GM18873 (cell line): Measurements from ENCODE around the gene HOXB4.

Experiments
- ATAC-seq: cut with Tn5 transposase; IDR thresholded peaks from one replicate; pipeline ENCODE4 v1.9.1; 2021; ENCODE audit warnings: mild to moderate bottlenecking, moderate library complexity, moderate number of reproducible peaks; ENCODE audit not compliant: unreplicated experiment, low FRiP score

HOXB4 gene

DNA sequence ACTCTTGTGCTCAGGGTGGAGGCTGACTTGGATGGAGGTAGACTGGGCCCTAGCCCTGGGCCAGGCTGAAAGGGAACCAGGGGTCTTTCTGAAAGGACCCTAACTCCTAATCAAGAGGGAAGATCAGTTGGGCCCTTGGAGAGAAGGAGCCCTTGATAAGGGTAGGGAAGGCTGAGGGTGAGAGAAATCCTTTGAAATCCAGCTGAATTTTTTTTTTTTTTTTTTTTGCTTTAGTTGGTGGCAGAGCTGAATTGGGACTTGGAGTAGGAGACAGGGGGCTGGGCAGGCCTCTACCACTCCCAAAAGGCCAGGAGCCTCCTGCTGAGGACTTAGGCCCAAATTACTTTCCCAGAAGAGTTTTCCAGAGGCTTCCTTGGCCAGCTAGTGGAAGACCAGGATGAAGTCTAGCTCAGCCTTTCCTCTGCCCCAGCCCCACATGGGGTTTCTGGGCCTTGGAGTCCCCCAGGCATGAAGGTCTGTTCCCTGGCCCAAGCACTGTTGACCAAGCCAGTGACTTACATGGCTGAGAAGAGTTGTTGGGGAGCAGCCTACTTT, 12.5 kb upstream of the HOXB4 start:
- ATAC-seq, result no peak

DNA sequence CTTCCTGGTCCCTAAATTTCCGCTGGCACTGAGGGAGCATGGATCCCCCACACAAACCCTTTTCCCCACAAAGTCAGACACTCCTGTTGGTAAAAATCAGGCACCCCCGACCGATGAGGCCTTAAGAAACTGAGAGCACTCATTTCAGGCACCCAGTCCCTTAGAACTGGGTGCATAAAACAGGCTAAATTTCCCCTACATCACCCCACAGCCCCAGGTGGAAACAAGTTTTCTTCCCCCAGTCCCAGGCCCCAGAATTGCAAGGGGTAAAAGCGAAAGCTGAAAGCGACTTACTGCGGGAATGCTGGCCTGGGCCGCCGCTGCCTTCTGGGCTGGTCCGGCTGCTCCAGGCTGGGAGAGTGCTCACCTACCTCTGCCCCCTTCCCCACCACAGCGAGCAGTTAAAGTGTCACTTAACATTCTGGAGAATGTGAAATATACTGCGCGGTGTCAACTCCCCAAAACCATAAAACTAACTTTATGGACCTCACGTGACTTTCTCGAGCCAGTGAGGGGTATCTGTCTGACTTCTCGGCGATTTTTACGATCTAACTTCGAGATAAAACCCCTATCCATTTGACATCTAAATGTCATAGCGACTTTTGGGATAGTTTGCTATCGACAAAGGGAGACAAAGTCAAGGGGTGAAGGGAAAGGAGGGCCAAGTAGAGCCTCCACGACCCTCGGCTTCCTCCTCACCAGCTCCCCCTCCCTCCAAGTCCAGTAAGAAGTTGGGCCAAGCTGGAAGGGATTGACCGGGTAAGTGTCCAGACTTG, 11.9 kb upstream of the HOXB4 start, which contains the start of gene HOXB3:
Gene HOXB3, minus strand, starts transcription at position 411 of the 776 bp plus-strand sequence. CDS start 37,767 bp downstream, outside the sequence.
- no peak for ATAC-seq

DNA sequence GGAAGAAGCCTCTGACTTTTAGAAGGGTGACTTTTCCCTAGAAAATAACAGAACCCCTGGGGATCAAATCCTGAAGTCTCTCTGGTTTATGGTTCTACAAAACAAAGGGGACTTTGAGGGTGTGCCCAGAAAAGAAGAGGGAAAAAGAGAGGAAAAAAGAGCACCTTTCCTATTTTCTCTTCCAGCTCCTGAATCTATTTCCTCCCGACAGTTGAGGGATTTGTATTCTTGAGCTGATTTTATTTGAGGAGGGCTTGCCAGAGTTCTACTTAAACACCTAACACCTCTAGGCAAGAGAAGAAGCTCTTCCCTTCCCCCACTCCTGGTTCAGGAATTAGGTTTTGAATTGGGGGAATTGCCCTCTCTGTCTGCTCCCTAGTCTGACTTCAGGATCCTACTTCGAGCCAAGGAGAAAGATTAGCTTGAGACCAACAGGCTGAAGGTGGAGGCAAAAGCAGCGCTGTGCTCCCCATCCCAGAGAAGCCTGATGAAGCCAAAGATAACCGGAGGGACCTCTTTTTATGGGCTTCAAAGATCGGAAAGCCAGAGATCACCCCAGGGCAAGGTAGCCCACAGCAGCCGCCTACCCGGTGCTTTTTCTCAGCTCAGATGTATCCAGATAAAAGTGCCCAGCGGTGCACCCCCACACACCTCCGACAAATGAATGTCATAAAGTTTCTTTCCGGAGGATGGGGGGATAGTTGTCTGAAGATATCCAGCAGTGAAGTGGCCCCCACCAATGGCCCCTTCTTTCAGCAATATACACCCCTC, 11.1 kb upstream of the HOXB4 start:
- ATAC-seq, result no peak

DNA sequence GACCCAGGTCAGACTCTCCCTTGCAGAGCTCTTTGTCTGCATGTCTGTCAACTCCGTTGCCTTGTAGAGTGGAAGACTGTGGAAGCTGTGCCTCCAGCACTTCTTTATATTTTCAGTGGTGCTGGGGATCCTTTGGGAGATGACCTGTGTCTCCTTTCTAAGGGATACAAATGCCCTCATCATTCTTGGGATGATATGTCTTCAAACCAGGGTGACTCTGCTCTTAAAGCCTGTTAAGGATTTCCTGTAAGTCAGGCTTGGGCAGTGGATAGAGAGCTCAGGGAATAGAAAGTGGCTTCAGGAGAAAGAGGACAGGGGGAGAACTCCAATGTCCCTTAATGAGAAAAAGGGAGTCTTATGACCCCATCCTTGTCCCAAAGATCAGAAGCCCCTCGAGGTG, 10.4 kb upstream of the HOXB4 start:
- ATAC-seq, result no peak

DNA sequence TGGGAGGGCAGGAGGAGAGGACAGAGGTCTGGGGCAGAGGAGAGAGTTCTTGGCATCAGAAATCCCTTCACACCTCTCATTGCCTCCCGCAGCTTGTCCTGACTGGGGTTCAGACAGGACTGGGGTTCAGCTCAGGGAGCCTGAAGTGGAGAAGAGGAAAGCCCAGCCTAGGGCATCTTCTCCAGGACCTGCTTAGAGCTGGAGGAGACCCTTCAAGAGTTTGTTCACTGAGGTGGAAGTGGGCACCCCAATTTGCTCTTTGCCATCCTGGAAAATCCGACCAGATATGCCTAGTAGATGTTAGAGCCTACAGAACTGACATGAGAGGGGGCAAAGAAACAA, 9.9 kb upstream of the HOXB4 start:
- no peak for ATAC-seq

DNA sequence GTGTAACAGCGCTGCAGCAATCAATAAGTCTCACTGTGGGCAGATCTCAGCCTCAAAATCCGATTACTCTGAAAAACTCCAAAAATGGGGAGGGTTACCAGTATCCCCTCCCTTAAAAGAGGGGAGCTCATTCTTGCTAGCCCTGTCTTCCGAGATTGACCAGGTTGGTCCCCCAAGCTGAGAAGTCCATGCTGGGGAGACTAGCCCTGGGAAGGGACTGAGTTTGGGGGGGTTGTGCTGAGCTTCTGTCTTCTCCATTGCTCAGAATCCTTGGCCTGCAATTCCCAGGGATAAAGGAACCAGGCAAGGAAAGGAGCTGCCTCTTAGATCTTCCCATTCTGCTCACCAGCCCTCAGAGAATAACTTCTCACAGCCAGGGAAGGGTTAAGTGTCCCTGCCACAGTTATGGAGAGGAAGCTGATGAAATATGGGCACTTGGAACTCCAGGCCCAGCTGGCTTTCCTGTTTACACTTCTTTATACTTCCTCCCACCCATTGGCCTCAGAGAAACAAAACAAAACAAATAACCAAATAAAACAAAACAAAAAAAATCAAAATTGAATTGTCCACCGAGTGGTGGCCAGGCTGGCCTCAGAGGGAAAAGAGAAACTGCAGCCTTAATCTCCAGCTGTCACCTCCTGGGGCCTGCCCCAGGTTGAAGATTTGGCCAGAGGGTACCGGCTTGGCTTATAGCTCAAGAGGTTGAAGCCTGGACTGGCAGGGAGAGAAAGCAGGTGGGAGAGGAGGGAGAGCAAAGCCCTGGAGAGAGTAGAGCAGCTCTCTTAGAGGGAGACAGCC, 9.3 kb upstream of the HOXB4 start:
- no peak for ATAC-seq

DNA sequence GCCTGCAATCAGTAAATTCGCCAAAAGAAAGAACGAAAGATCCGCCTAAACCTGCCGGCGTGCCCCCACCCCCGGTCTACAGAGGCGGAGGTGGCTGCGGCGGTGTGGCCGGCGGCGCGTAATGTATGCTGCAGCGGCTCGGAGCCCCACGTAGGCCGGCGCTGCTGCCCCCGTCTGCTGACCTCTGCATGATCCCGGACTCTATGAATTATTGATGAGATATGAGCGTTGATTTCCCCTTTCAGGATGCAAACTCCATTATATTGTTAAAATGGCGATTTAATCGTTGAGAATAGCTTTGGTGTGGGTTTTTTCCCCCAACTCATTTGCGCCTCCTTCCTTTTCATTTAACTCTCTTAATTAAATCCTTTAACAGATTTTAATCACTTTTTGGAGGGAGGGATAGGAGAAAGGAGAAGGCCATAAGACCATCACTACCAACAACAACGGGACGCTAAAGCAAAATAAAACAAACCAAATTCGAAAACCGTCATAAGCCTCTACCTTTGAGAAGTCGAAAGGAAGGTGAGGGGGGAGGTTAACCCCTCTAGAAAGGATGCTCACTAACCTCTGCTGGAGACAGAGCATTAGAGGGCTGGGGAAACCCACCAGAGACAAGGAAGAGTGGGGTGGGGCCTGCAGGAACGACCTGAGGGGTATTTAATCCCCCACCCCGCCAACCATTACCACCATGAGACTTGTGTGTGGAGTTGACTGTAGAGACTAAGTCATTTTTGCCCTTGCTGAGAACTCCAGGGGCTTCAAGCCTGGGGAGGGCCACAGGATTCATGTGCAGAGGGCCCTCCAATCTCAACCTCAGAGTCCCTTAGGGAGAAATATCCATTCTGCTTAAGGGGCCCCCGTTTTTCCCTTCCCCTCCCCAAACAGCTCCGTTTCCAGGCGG, 8.5 kb upstream of the HOXB4 start:
- ATAC-seq, result no peak

DNA sequence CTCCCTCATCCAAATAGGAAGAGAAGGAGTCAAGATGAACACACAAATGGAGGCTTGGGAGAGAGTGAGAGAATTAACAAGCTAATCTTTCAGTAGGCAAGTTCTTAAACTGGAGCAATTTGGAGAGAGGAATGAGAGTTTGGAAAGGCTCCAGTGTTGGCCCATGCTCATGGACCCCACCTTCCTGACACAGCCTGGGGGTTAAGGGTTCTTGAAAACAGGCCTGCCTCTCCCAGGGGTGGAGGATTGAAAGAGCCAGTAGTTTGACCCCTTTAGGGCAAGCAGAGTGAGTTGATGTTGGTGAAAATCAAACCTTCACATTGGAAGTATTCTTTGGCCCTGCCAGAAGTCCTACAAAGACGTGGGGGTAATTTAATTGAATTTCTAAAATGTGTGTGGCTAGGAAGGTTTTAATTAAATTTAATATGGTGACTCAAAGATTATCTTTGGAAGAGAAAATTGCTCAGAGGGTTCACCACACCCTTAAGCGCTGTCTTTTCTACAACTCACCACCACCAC, 6.1 kb upstream of the HOXB4 start:
- ATAC-seq, result no peak

DNA sequence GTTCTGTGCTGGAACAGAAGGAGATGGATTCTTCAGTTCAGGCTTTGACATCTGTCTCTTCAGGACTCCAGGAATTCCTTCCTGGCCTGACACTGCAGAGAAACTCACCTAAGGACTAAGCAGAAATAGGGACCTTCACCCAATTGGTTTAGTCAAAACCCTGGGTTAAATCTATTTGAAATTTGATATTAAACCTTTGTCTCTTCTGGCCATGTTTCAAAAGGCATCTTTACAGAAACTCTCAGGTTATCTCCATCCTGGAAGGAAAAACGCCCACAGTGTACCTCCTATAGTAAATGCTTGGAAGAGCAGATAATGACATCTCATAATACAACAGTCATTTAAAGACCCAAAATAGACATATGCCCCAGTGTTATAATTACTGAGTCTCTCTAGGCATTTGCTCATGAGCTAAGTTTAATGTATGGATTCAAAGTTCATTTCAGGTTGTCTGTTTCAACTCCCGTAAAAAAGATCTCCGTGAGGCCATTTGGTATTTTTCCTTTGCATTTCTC, 5.6 kb upstream of the HOXB4 start:
- no peak for ATAC-seq

DNA sequence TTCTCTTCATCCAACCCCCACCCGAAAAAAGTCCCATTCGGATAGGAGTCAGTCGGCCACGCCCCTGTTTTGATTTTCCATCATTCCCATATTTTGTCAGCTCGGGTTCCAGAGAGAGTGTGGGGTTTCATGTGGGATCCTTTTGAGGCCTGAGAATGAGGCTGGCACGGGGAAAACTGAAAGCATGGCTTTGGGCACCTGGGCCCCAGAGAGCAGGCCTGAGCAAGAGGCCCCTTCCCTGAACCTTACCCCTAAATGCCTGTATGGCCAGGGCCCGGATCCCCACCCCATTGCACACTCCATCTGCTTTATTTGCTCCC, 4.6 kb upstream of the HOXB4 start:
- no peak for ATAC-seq

DNA sequence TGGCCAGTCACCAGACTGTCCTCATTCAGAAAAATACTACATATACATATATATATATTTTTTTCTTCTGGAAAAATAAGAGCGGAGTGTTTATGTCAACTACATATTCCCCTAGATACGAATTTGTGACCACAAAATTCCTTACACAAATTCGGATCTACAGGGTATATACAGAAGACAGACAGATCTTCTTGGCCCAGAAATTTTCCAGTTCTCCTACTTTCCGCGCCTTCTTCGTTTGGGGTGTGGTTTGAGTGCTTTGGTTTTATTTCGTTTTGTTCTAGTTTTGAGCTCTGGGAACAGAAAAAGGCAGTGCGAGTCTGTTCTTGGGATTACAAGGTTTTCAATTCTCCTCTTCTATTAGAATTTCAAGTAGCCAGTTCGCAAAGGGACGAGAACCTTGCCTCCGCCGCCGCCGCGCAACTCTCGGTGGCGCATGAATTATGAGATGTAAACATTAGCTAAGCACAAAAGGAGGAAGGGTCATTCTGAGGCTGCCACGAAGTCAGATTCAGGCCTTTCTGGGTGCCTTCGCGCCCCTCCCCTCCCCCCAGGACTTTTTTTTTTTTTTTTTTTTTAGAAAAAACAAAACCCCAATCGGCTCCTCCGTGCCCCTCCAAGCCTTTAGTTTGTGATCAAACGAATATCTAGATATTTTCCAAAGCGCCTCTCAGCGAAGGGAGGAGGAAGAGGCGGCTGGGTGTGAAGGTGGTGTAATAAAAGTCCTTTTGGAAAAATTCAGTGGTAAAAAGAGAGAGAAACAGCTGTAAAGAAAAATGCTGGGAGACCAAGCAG, 1.8 kb upstream of the HOXB4 start:
- no peak for ATAC-seq

DNA sequence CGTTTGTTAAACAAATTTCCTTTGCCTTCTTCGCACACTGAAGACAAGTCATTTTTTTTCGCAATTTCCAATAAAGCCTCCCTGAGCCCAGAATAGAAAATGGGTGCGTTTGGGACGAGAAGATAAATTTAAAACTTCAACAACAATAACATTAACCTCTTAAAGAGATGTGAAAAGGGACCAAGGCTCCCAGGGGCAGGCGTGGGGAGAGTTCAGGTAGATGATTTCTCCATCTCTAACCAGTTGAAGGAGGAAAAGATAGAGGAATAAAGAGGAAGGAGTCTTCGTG, 1.3 kb upstream of the HOXB4 start:
- ATAC-seq, result no peak

DNA sequence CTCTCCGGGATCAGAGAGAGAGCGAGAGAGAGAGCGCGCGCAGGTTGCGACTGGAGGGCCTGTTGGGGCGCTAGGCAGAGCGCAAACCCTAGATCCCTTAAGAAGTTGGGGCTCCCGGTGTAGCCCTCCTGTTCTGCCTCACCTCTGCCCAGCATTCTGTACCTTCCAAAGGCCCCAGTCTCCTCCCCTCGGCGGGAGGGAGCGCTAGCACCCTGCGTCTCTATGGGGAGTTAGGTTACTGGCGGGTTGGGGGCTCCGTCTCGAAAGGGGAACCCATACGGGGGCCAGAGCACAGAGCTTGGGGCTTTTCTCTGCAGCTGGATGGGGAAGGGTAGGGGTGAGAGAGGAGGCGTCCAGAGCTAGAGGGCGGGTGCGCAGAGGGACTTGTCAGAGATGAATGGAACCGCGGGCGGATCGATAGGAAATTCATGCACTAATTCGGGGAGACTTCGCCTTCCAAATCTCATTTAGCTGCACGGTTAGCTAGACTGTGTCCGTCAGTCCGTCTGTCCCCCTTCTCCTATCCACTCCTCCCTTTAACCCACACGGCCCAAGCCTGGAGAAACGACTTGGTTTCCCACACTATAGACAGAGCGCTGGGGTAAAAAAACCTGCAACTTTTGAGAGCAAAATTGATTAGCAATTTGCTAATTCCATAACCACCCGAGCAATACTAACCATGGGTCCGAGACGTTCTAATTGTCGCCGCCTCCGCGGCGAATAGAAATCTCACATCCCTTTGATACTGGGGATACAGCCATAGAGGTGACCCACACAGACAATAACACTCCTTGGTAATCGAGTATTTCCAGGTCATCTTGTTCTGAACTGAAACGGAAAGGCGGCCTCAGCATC, 693 bp upstream of the HOXB4 start:
- ATAC-seq, result no peak

DNA sequence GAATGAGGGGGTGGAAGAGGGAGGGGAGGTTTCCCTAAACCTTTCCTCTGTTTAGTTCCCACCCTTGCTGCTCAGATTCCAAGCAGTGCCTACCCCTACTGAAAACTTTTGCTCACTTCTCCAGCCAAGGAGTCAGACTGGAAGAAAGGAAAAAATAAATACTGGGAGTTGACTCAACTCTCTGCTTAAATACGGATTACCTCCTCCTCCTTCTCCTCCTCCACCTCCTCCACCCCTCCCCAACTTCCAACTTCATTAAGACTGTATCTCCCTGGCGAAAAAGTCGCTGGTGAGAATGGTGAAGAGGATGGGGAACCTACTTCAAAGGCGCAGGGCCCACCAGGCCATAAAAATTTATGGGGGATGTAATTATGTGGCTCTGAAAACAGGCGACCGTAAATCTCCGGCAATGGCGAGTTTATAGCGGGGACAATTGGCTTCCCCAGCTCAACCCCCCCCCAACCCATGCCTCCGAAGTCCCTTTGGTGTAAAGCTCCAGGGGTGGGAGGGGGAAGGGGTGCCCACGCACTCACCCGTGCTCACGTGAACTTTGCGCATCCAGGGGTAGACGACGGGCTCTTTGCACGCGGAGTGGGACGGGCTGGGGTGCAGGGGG, 712 bp downstream of the HOXB4 start:
- ATAC-seq, result no peak

DNA sequence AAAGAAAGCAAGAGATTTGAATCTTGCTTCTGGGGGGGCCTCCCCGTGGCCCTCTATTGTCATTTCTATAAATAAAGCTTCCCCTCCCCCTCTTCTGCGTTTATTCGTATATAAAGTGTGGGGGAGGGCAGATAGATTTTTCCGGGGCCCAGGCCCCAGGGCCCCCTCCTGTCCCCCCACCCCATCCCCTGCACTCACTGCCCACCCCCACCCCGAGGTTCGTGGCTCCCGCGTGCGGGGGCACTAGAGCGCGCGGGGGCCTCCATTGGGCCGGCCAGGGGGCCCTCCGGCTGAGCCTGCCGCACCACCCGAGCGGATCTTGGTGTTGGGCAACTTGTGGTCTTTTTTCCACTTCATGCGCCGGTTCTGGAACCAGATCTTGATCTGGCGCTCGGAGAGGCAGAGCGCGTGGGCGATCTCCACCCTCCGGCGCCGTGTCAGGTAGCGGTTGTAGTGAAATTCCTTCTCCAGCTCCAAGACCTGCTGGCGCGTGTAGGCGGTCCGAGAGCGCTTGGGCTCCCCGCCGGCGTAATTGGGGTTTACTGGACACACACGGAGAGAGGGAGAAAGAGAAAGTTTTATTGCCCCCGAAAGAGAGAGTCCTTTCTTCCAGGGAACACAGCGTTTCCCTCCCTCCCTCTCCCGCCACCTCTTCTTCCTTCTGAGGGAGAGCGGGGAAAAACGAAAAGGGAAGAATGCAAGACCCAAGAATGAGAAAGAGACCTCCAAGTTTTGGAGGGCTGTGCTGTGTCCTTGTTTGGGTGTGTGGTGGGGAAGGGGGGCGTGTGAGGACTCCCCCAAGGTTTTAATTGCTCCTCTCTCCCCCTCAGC, 1.5 kb downstream of the HOXB4 start:
- ATAC-seq, result no peak

DNA sequence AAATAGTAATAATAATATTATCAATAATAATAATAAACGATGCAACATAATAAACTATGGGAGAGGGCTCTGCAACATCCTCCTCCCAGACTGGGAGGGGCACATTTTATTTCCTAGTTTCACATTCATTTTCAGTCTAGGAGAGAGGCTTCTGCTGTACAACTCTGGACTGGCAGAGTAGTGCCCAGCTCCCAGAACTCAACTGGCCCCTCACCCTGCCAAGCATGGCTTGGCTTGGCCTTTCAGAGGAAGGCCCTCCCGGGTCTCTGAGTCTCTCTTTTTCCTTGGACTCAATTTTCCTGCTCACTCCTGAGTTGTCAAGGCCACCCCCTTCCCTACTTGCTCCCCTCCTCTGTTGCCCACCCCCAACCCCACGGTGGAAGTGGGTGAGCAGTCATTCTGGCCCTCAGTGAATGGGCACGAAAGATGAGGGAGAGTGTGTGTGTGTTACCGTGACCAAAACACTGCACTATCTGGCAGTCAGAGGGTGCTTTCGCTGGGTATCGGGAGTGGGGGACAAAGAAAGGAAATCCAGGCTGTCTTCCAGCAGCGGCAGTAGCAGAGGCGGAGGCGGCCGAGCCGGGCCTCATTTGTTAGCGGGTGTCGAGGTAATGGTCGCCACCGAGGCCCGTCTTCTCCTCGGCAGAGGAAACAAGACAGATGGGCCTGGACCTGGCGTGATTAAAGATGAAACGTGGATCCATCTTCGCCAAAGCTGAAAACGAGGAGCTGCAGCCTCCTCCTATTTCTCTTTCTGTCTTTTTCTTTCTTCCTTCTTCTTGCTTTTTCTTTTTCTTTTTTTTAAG, 2.3 kb downstream of the HOXB4 start:
- ATAC-seq, result no peak
